ENCODE data around the gene KRTAP4-2.

- no peak for TF ChIP-seq YY1 (IDR thresholded peaks at IDR 0.05; ENCODE audit: insufficient read depth, insufficient read length)
- TF ChIP-seq ZNF274 (IDR thresholded peaks at IDR 0.05; ENCODE audit: low read depth, low read length), result no peak
Observed at GRCh38 chr17:41212524-41213169, 34.6 kb upstream of the KRTAP4-2 start.
